IPS DF 4.7 (cell line): ENCODE data around the gene MRFAP1.

Experiments used
- DNase-seq: peaks from one replicate; pipeline ENCODE4 v3.0.0-alpha.2; 2013; ENCODE audit warnings: low spot score; ENCODE audit errors: extremely low read depth

MRFAP1 gene

GRCh38 chr4:6689506-6689960, 49.0 kb downstream of the MRFAP1 start:
- no peak for DNase-seq
